ENCODE measurements around the gene DNAI7.

DNAI7 gene

GRCh38 chr12:25074954-25075353 lies 120.0 kb downstream of the DNAI7 start:
- Histone ChIP-seq H4K20me1 (ENCODE audit: insufficient read depth) (no peaks in the 10 kb centered on the region), H3K4me1 (ENCODE audit: low read depth, poor library complexity, severe bottlenecking) (no peaks in the 10 kb centered on the region), H3K4me2 (no peak overlapping the region), H2AFZ (ENCODE audit: low read depth) (no peak overlapping the region), H3K27me3 (ENCODE audit: insufficient read depth, low read depth) (no peaks in the 10 kb centered on the region), H3K79me2 (ENCODE audit: insufficient read depth, low read depth) (no peaks in the 10 kb centered on the region), H3K4me3 (IDR thresholded peaks at IDR 0.05; ENCODE audit: insufficient read depth, low read depth, low read length) (no peak overlapping the region), H3K36me3 (ENCODE audit: insufficient read depth) (no peaks in the 10 kb centered on the region), H3K9ac (no peak overlapping the region), H3K27ac (no peak overlapping the region)
- TF ChIP-seq, protein P1, sequence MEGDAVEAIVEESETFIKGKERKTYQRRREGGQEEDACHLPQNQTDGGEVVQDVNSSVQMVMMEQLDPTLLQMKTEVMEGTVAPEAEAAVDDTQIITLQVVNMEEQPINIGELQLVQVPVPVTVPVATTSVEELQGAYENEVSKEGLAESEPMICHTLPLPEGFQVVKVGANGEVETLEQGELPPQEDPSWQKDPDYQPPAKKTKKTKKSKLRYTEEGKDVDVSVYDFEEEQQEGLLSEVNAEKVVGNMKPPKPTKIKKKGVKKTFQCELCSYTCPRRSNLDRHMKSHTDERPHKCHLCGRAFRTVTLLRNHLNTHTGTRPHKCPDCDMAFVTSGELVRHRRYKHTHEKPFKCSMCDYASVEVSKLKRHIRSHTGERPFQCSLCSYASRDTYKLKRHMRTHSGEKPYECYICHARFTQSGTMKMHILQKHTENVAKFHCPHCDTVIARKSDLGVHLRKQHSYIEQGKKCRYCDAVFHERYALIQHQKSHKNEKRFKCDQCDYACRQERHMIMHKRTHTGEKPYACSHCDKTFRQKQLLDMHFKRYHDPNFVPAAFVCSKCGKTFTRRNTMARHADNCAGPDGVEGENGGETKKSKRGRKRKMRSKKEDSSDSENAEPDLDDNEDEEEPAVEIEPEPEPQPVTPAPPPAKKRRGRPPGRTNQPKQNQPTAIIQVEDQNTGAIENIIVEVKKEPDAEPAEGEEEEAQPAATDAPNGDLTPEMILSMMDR (conservative IDR thresholded peaks at IDR 0.05; ENCODE audit: low read depth, low read length): no peak

DNA sequence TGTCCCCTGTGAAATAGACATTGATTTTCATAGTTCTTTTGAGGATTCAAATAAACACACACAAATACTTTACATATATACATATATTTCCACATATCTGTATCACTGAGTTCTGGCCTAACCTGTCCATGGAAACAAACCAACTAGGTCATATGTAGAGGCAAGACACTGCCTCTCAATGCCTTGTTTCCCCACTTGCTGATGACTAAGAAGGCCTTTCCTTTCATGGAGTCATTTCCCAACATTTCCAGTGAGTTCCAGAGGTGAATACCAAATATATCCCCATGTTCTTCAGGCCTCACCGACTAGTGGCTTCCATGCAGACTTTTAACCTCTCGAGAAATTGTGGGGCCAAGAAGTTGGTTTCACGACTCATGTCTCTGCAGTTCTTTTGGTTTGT lies 120.8 kb downstream of the DNAI7 start:
- H3K36me3 ChIP-seq (ENCODE audit: insufficient read depth): no peaks in the 10 kb centered on the region
- H3K27ac ChIP-seq: no peak overlapping the region
- H3K9ac ChIP-seq: no peak overlapping the region
- H3K27me3 ChIP-seq (ENCODE audit: insufficient read depth, low read depth): no peaks in the 10 kb centered on the region
- H3K79me2 ChIP-seq (ENCODE audit: insufficient read depth, low read depth): no peaks in the 10 kb centered on the region
- no peak overlapping the region for H3K4me3 ChIP-seq (IDR thresholded peaks at IDR 0.05; ENCODE audit: insufficient read depth, low read depth, low read length)
- TF ChIP-seq, protein P1 (conservative IDR thresholded peaks at IDR 0.05; ENCODE audit: low read depth, low read length): no peak
- H2AFZ ChIP-seq (ENCODE audit: low read depth): no peak overlapping the region
- H4K20me1 ChIP-seq (ENCODE audit: insufficient read depth): no peaks in the 10 kb centered on the region
- H3K4me1 ChIP-seq (ENCODE audit: low read depth, poor library complexity, severe bottlenecking): no peaks in the 10 kb centered on the region
- no peak overlapping the region for H3K4me2 ChIP-seq

DNA sequence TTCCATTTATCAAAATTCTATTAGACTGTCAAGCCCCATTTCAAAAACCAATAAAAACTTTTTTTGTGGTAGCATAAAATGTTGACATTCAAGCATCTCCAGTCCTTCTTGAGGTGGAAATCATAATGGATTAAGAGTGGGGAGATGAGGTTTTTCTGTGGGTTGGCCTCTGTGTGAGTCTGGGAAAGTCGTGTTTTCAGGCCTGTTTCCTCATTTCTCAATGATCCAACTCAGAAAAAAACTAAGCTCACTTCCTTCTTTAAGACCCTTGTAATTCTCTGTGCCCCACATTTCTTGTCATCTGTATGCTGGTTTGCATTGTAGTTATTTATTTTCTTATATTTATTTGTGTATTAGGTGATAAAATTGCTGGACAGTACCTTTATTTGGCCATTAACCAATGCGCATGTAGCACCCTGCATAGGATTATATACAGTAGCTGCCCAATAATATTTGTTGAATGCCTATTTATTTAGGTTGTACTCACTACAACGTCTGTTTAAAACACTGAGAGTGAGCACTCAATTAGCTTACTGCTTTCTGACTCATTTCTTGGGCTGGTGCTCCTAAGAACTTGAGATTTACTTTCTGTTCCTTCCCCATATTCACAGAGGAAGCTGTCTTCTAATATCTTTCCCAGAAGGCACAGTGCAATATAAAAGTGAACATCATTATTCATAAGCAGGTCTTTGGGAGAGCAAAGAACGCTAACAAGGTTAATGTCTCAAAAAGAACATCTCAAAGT lies 121.9 kb downstream of the DNAI7 start:
- Histone ChIP-seq H2AFZ (ENCODE audit: low read depth) (no peak overlapping the region), H3K4me1 (ENCODE audit: low read depth, poor library complexity, severe bottlenecking) (no peaks in the 10 kb centered on the region), H4K20me1 (ENCODE audit: insufficient read depth) (no peaks in the 10 kb centered on the region), H3K27ac (no peak overlapping the region), H3K36me3 (ENCODE audit: insufficient read depth) (no peaks in the 10 kb centered on the region), H3K4me2 (no peak overlapping the region), H3K4me3 (IDR thresholded peaks at IDR 0.05; ENCODE audit: insufficient read depth, low read depth, low read length) (no peak overlapping the region), H3K9ac (no peak overlapping the region), H3K79me2 (ENCODE audit: insufficient read depth, low read depth) (no peaks in the 10 kb centered on the region), H3K27me3 (ENCODE audit: insufficient read depth, low read depth) (no peaks in the 10 kb centered on the region)
- TF ChIP-seq, protein P1 (conservative IDR thresholded peaks at IDR 0.05; ENCODE audit: low read depth, low read length): no peak

DNA sequence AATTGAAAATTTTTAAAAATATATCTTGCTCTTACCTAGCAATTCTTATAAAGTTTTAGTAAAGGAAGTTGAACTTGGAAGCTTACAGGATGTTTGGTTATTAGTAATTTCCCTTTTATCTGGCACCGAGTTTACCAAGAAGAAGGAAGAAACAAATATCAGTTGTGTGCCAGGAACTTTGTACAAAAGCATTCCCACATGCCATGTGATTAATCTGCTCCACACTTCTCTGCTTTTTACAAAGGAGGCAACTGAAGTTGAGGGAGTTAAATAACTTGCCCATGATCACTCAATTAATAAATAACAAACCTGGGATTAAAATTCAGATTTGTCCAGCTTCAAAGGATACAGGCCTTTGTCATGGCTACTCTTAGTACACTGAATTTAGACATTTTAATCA lies 123.6 kb downstream of the DNAI7 start:
- Histone ChIP-seq H3K4me1 (ENCODE audit: low read depth, poor library complexity, severe bottlenecking) (no peaks in the 10 kb centered on the region), H3K27me3 (ENCODE audit: insufficient read depth, low read depth) (no peaks in the 10 kb centered on the region), H3K27ac (no peak overlapping the region), H3K79me2 (ENCODE audit: insufficient read depth, low read depth) (no peaks in the 10 kb centered on the region), H3K36me3 (ENCODE audit: insufficient read depth) (no peaks in the 10 kb centered on the region), H3K9ac (no peak overlapping the region), H4K20me1 (ENCODE audit: insufficient read depth) (no peaks in the 10 kb centered on the region), H2AFZ (ENCODE audit: low read depth) (no peak overlapping the region), H3K4me3 (IDR thresholded peaks at IDR 0.05; ENCODE audit: insufficient read depth, low read depth, low read length) (no peak overlapping the region), H3K4me2 (no peak overlapping the region)
- TF ChIP-seq, protein P1 (conservative IDR thresholded peaks at IDR 0.05; ENCODE audit: low read depth, low read length): no peak

Measured in KMS-11 (cell line).